GM20000 (cell line): ENCODE results near the gene RNF208.

Experiments used
- DNase-seq: peaks from one replicate; pipeline ENCODE4 v3.0.0; 2012; ENCODE audit warnings: low spot score
- CTCF ChIP-seq: IDR thresholded peaks from 2 replicates; pipeline ENCODE4 v1.5.1; 2012; ENCODE audit warnings: mild to moderate bottlenecking, control low read depth; ENCODE audit errors: extremely low read depth, missing control alignments

Gene RNF208

GRCh38 chr9:137222190-137223077, at the start of gene RNF208:
Gene RNF208 (minus strand): TSS chr9:137222240. CDS start chr9:137221212, 1,028 bp downstream.
- TF ChIP-seq CTCF: no peak
- DNase-seq: peak; percentile 65

GRCh38 chr9:137271696-137272076, 49.6 kb upstream of the RNF208 start:
- no peak for DNase-seq
- TF ChIP-seq CTCF: no peak

GRCh38 chr9:137270929-137271695, 49.1 kb upstream of the RNF208 start:
- DNase-seq: no peak
- TF ChIP-seq CTCF: no peak

- TF ChIP-seq CTCF: no peak
- DNase-seq: peak; percentile 74
These were observed 47.3 kb upstream of the RNF208 start for GRCh38 chr9:137269231-137269772.

- DNase-seq: no peak
- no peak for TF ChIP-seq CTCF
These were observed 46.6 kb upstream of the RNF208 start for GRCh38 chr9:137268538-137269201.

- peak; percentile 68 for DNase-seq
- no peak for TF ChIP-seq CTCF
These were observed 45.9 kb upstream of the RNF208 start for GRCh38 chr9:137267933-137268355.
